Measurements from ENCODE around the gene CDK3.

DNA sequence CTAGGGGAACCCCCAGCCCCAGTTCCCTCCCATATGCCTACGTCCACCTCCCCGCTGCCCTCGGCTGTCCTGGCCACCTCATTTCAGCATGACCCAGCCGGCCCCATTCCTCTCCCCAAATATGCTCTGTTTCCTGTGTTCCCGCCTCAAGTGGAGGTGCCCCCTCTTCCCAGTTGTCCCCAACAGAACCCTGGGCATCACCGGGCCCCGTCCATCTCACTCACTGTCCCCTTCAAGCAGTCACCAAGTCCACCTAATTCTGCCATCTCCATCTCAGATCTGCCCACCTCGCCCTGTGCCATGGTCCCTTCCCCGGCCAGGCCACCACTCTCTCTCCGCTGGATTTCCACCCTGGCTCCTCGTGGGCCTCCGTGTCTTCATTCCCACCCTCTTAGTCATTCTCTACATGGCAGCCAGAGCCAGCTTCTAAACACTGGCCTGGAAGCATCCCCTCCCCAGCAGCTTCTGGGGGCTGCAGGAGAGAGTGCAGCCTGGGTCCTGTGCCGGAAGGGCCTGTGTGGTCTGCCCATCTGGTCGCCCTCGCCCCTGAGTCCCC lies 12.8 kb downstream of the CDK3 start:
- TF ChIP-seq HOXB5 (CRISPR knock-in tag; IDR thresholded peaks at IDR 0.05) (no peak), POLR2A (IDR thresholded peaks at IDR 0.05; ENCODE audit: low read length) (no peak), PHF8 (IDR thresholded peaks at IDR 0.05; ENCODE audit: borderline replicate concordance, low read depth) (no peak), CHD4 (IDR thresholded peaks at IDR 0.05; ENCODE audit: borderline replicate concordance) (no peak)
- TF ChIP-seq, protein P1, sequence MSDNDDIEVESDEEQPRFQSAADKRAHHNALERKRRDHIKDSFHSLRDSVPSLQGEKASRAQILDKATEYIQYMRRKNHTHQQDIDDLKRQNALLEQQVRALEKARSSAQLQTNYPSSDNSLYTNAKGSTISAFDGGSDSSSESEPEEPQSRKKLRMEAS (IDR thresholded peaks at IDR 0.05), result no peak
- TF ChIP-seq, protein P2, sequence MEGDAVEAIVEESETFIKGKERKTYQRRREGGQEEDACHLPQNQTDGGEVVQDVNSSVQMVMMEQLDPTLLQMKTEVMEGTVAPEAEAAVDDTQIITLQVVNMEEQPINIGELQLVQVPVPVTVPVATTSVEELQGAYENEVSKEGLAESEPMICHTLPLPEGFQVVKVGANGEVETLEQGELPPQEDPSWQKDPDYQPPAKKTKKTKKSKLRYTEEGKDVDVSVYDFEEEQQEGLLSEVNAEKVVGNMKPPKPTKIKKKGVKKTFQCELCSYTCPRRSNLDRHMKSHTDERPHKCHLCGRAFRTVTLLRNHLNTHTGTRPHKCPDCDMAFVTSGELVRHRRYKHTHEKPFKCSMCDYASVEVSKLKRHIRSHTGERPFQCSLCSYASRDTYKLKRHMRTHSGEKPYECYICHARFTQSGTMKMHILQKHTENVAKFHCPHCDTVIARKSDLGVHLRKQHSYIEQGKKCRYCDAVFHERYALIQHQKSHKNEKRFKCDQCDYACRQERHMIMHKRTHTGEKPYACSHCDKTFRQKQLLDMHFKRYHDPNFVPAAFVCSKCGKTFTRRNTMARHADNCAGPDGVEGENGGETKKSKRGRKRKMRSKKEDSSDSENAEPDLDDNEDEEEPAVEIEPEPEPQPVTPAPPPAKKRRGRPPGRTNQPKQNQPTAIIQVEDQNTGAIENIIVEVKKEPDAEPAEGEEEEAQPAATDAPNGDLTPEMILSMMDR (IDR thresholded peaks at IDR 0.05), result no peak
- TF ChIP-seq, protein P3, sequence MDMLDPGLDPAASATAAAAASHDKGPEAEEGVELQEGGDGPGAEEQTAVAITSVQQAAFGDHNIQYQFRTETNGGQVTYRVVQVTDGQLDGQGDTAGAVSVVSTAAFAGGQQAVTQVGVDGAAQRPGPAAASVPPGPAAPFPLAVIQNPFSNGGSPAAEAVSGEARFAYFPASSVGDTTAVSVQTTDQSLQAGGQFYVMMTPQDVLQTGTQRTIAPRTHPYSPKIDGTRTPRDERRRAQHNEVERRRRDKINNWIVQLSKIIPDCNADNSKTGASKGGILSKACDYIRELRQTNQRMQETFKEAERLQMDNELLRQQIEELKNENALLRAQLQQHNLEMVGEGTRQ (IDR thresholded peaks at IDR 0.05), result no peak
- TF ChIP-seq, protein P4, sequence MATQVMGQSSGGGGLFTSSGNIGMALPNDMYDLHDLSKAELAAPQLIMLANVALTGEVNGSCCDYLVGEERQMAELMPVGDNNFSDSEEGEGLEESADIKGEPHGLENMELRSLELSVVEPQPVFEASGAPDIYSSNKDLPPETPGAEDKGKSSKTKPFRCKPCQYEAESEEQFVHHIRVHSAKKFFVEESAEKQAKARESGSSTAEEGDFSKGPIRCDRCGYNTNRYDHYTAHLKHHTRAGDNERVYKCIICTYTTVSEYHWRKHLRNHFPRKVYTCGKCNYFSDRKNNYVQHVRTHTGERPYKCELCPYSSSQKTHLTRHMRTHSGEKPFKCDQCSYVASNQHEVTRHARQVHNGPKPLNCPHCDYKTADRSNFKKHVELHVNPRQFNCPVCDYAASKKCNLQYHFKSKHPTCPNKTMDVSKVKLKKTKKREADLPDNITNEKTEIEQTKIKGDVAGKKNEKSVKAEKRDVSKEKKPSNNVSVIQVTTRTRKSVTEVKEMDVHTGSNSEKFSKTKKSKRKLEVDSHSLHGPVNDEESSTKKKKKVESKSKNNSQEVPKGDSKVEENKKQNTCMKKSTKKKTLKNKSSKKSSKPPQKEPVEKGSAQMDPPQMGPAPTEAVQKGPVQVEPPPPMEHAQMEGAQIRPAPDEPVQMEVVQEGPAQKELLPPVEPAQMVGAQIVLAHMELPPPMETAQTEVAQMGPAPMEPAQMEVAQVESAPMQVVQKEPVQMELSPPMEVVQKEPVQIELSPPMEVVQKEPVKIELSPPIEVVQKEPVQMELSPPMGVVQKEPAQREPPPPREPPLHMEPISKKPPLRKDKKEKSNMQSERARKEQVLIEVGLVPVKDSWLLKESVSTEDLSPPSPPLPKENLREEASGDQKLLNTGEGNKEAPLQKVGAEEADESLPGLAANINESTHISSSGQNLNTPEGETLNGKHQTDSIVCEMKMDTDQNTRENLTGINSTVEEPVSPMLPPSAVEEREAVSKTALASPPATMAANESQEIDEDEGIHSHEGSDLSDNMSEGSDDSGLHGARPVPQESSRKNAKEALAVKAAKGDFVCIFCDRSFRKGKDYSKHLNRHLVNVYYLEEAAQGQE (IDR thresholded peaks at IDR 0.05), result no peak

Data from A549 (cell line).